ENCODE data around the gene YWHAE. TPM values are rescaled to one million over a fixed set of nuclear protein-coding genes. Genes with fewer than 3 reads are reported as not detected.

The YWHAE gene
- total RNA-seq, 1 experiment from 2014 or later: 1,282 TPM

GRCh38 chr17:1385861-1386260, 14.2 kb downstream of the YWHAE start:
- Histone ChIP-seq H2BK20ac (ENCODE audit: low read depth, low read length, poor library complexity, severe bottlenecking) (no peak overlapping the region), H4K20me1 (ENCODE audit: control insufficient read depth, insufficient read depth, insufficient read length) (no peaks in the 10 kb centered on the region)
- no CpG with 5 or more reads among the region's 2 CpGs for WGBS (ENCODE audit: extremely low coverage, insufficient read length, low lambda C conversion rate)

More at GRCh38 chr17:1385861-1386260, 14.2 kb downstream of the YWHAE start:
- no peak for TF ChIP-seq CTCF (conservative IDR thresholded peaks at IDR 0.05)
- Histone ChIP-seq H3K4me1 (ENCODE audit: insufficient read depth, low read length) (no peaks in the 10 kb centered on the region; the same call in 1 of the 2 replicates), H4K8ac (replicated peaks; ENCODE audit: insufficient read length, low read depth, low read length) (no peak overlapping the region), H3K23ac (ENCODE audit: insufficient read length, low read depth, low read length) (no peak overlapping the region), H3K27me3 (ENCODE audit: insufficient read depth, low read length) (no peaks in the 10 kb centered on the region), H3K79me2 (ENCODE audit: insufficient read depth, low read length) (peaks cover 91% of the 10 kb centered on the region), H3K23me2 (ENCODE audit: insufficient read length, low read depth, low read length, poor library complexity, severe bottlenecking) (no peaks in the 10 kb centered on the region), H3T11ph (ENCODE audit: low read length) (no peak overlapping the region), H2BK5ac (ENCODE audit: insufficient read length, low read length) (no peak overlapping the region), H3K27ac (ENCODE audit: insufficient read length, low read depth, low read length) (no peak overlapping the region), H4K91ac (ENCODE audit: insufficient read length, low read depth, low read length) (no peak overlapping the region), H3K9me3 (ENCODE audit: control insufficient read depth, low read depth, low read length) (no peaks in the 10 kb centered on the region), H2BK12ac (ENCODE audit: insufficient read length, low read depth, low read length) (no peak overlapping the region), H2BK15ac (ENCODE audit: low read depth, low read length) (no peak overlapping the region), H3K4me2 (ENCODE audit: insufficient read depth, insufficient read length, low read length) (no peak overlapping the region), H3K18ac (ENCODE audit: insufficient read length, low read depth, low read length) (no peak overlapping the region), H4K5ac (ENCODE audit: insufficient read length, low read depth, low read length) (no peak overlapping the region), H2BK120ac (ENCODE audit: low read depth, low read length, poor library complexity, severe bottlenecking) (no peak overlapping the region), H3K14ac (ENCODE audit: insufficient read depth, low read length) (no peak overlapping the region), H2AFZ (ENCODE audit: low read length) (no peak overlapping the region), H3K4ac (ENCODE audit: low read depth, low read length) (no peak overlapping the region), H2AK5ac (ENCODE audit: insufficient read length, low read length) (no peak overlapping the region), H3K79me1 (ENCODE audit: insufficient read depth, low read depth, low read length, poor library complexity, severe bottlenecking) (peaks cover 7% of the 10 kb centered on the region), H3K56ac (ENCODE audit: insufficient read length, low read depth, low read length) (no peak overlapping the region), H3K9ac (ENCODE audit: extremely low read depth, insufficient read length, low read length) (no peak overlapping the region)
- peaks cover 35 to 43% of the 10 kb centered on the region in 2 experiments for H3K4me1 Mint-ChIP-seq
- H3K4me3 Mint-ChIP-seq: no peak overlapping the region
- no peaks in the 10 kb centered on the region for H3K27me3 Mint-ChIP-seq (ENCODE audit: low read depth)
- no peak overlapping the region; a peak in 1 of 7 replicates for H3K27ac Mint-ChIP-seq
- H3K36me3 Mint-ChIP-seq (ENCODE audit: insufficient read depth in 1 of 3, low read depth in 3 of 3): peaks cover 2 to 20% (median 10%) of the 10 kb centered on the region in 3 experiments; a peak in 5 of 7 replicates
- H3K9me3 Mint-ChIP-seq: no peaks in the 10 kb centered on the region
- DNase-seq: no peak

Measured in H9 (cell line).